ENCODE measurements around the gene VAMP3. TPM values are rescaled to one million over a fixed set of nuclear protein-coding genes. Genes with fewer than 3 reads are reported as not detected.

Gene VAMP3, protein sequence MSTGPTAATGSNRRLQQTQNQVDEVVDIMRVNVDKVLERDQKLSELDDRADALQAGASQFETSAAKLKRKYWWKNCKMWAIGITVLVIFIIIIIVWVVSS
- total RNA-seq (10 to 100 TPM; 59.3 to 75.1 TPM), total RNA-seq (56.4 to 58.6 reads per million in 2 donors)

GRCh38 chr1:7770997-7771822 lies at the start of gene VAMP3:
Gene VAMP3 (plus strand): TSS chr1:7771296. CDS start chr1:7771384, 88 bp downstream.
- H3K27me3 Mint-ChIP-seq = no peaks in the 10 kb centered on the region
- no peaks in the 10 kb centered on the region for H3K9me3 ChIP-seq (ENCODE audit: control insufficient read depth, low read length, poor library complexity, severe bottlenecking)
- peak within 1 kb of the TSS; percentile 93 for H3K4me3 Mint-ChIP-seq
- peak within 1 kb of the TSS; percentile 71 for H3K27ac Mint-ChIP-seq
- ATAC-seq (peak; percentile 96), DNase-seq (peak; percentile 76 to 86 (median 83))
- peaks cover 21% of the 10 kb centered on the region for H3K4me1 Mint-ChIP-seq
- H3K36me3 Mint-ChIP-seq (ENCODE audit: low read depth) = peaks cover 3% of the 10 kb centered on the region

DNA sequence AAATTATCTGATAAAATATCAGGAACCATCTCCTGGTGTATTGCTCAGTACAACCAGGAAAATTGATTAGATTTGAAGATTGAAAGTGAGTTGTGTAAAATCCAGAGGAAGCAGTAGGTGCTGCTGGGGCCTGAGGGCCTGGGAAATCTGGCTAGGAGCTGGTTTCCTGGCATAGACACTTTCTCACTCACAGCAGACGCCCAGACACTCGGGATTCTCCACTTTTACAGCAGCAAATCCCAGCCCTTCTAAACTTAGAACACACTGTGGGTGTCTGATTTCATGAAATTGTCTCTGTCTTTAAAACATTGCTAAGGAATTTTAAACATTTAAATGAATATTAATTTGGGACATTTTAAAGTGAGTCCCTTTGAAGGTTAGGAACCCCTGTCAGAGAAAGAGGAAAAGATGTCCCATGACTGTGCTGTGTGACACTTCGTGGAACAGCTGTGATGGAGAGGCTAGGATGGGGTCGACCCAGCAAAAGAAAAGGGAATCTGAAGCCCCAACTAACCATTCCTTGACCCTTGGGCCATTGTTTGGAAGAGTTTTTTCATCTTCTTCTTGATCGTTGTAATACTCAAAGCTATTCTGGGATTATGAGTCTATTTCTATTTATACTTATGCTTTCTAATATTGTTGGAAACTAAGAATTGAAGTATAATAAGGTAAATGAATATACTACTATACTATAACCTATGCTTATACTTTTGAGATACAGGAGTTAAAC lies 49.0 kb upstream of the VAMP3 start:
- ATAC-seq (no peak), DNase-seq (no peak)
- Mint-ChIP-seq H3K36me3 (ENCODE audit: low read depth) (no peaks in the 10 kb centered on the region), H3K27ac (peak overlapping the region; percentile 29), H3K27me3 (peaks cover 21% of the 10 kb centered on the region), H3K4me1 (peaks cover 16% of the 10 kb centered on the region), H3K4me3 (no peak overlapping the region)
- H3K9me3 ChIP-seq (ENCODE audit: control insufficient read depth, low read length, poor library complexity, severe bottlenecking) = no peaks in the 10 kb centered on the region

- peak overlapping the region; percentile 29 for H3K27ac Mint-ChIP-seq
- ATAC-seq = no peak
- H3K36me3 Mint-ChIP-seq (ENCODE audit: low read depth) = no peaks in the 10 kb centered on the region
- no peak overlapping the region for H3K4me3 Mint-ChIP-seq
- no peaks in the 10 kb centered on the region for H3K9me3 ChIP-seq (ENCODE audit: control insufficient read depth, low read length, poor library complexity, severe bottlenecking)
- no peak for DNase-seq
- H3K4me1 Mint-ChIP-seq = peaks cover 16% of the 10 kb centered on the region
- H3K27me3 Mint-ChIP-seq = peaks cover 21% of the 10 kb centered on the region
Observed at GRCh38 chr1:7722670-7723012, 48.5 kb upstream of the VAMP3 start.

- peaks cover 20% of the 10 kb centered on the region for H3K4me1 Mint-ChIP-seq
- H3K36me3 Mint-ChIP-seq (ENCODE audit: low read depth) = no peaks in the 10 kb centered on the region
- peak overlapping the region; percentile 68 for H3K27ac Mint-ChIP-seq
- no peaks in the 10 kb centered on the region for H3K9me3 ChIP-seq (ENCODE audit: control insufficient read depth, low read length, poor library complexity, severe bottlenecking)
- no peak overlapping the region for H3K4me3 Mint-ChIP-seq
- no peak for DNase-seq
- H3K27me3 Mint-ChIP-seq = peaks cover 13% of the 10 kb centered on the region
- no peak for ATAC-seq
Observed at GRCh38 chr1:7726623-7727022, 44.5 kb upstream of the VAMP3 start.

DNA sequence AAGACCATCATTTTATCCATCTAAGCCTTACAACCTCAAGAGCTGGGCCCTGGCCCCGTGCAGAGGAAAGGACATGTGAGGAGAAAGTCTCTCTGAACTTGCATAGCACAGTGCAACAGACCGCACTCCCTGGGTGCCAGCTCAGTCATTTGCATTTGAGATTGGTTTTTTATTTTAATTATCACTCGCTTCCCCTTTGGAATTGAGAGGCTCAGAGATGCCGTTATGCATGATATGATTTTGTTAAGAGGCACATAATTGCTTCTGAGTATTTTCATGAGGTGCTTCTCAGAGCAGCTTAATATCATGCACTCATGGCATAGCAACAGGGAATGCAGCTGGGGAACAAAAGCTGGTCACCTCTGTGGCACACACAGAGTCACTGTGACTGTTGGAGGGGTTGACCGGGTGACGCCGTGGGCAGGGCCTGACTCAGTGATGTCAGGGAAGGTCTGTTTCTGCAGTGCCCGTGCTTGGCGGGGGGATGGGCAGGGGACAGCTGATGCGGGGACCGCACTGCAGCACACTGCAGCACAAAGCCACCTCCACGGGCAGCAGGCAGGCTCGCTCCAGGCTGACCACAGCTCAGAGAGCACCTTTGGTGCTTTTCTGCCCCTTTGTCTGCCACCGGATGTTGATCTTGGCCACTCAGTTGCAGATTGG lies 43.2 kb upstream of the VAMP3 start:
- H3K4me3 Mint-ChIP-seq = no peak overlapping the region
- peaks cover 10% of the 10 kb centered on the region for H3K27me3 Mint-ChIP-seq
- no peaks in the 10 kb centered on the region for H3K9me3 ChIP-seq (ENCODE audit: control insufficient read depth, low read length, poor library complexity, severe bottlenecking)
- H3K36me3 Mint-ChIP-seq (ENCODE audit: low read depth) = no peaks in the 10 kb centered on the region
- DNase-seq (no peak), ATAC-seq (no peak)
- no peak overlapping the region for H3K27ac Mint-ChIP-seq
- peaks cover 20% of the 10 kb centered on the region for H3K4me1 Mint-ChIP-seq

- no peaks in the 10 kb centered on the region for H3K9me3 ChIP-seq (ENCODE audit: control insufficient read depth, low read length, poor library complexity, severe bottlenecking)
- Mint-ChIP-seq H3K27ac (no peak overlapping the region), H3K27me3 (peaks cover 7% of the 10 kb centered on the region), H3K4me1 (peaks cover 19% of the 10 kb centered on the region), H3K4me3 (no peak overlapping the region), H3K36me3 (ENCODE audit: low read depth) (no peaks in the 10 kb centered on the region)
- ATAC-seq = no peak
- no peak for DNase-seq
Observed at GRCh38 chr1:7729761-7730160, 41.3 kb upstream of the VAMP3 start.

DNA sequence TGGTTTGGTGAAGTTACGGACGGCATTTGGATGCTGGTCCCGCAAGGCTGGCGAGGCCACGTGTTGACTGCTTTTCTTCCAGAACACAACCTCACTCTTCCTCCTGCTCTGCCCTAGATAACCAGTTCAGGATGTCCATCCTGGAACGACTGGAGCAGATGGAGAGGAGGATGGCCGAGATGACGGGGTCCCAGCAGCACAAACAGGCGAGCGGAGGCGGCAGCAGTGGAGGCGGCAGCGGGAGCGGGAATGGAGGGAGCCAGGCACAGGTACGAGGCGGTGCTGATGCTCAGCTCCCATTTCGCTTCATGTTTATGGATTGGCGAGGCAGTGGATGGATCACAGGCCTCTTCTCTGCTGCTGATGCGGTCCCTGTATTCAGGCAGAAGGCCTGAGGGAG lies 38.8 kb upstream of the VAMP3 start:
- Mint-ChIP-seq H3K4me3 (no peak overlapping the region), H3K4me1 (peaks cover 12% of the 10 kb centered on the region), H3K27ac (no peak overlapping the region), H3K36me3 (ENCODE audit: low read depth) (peaks cover 2% of the 10 kb centered on the region), H3K27me3 (peaks cover 7% of the 10 kb centered on the region)
- ATAC-seq = no peak
- H3K9me3 ChIP-seq (ENCODE audit: control insufficient read depth, low read length, poor library complexity, severe bottlenecking) = no peaks in the 10 kb centered on the region
- DNase-seq = no peak

DNA sequence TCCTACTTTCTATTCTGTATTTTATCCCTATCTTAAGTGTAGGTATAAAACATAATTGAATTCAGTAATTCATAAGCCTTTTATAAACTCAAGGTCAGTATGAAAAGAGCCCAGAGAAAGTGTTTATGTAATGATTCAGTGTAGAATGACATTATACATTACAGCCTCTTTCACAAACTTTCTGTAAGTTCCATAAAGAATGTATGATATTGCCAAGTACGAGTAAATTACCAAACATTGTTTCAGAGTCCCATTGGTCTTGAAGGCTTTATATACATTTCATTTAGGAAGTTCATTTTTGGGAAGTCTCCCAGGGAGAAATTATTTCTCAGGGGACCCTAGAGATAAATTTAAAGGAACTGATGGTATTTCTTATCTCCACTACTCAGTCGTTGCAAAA lies 37.8 kb upstream of the VAMP3 start:
- no peak for DNase-seq
- Mint-ChIP-seq H3K4me1 (peaks cover 11% of the 10 kb centered on the region), H3K27me3 (peaks cover 5% of the 10 kb centered on the region), H3K4me3 (no peak overlapping the region), H3K36me3 (ENCODE audit: low read depth) (peaks cover 2% of the 10 kb centered on the region), H3K27ac (no peak overlapping the region)
- ATAC-seq = no peak
- H3K9me3 ChIP-seq (ENCODE audit: control insufficient read depth, low read length, poor library complexity, severe bottlenecking) = no peaks in the 10 kb centered on the region

GRCh38 chr1:7738044-7738443 lies 33.1 kb upstream of the VAMP3 start:
- Mint-ChIP-seq H3K36me3 (ENCODE audit: low read depth) (peaks cover 2% of the 10 kb centered on the region), H3K4me3 (no peak overlapping the region), H3K4me1 (no peaks in the 10 kb centered on the region), H3K27me3 (no peaks in the 10 kb centered on the region), H3K27ac (no peak overlapping the region)
- ATAC-seq (no peak), DNase-seq (no peak)
- H3K9me3 ChIP-seq (ENCODE audit: control insufficient read depth, low read length, poor library complexity, severe bottlenecking) = no peaks in the 10 kb centered on the region

DNA sequence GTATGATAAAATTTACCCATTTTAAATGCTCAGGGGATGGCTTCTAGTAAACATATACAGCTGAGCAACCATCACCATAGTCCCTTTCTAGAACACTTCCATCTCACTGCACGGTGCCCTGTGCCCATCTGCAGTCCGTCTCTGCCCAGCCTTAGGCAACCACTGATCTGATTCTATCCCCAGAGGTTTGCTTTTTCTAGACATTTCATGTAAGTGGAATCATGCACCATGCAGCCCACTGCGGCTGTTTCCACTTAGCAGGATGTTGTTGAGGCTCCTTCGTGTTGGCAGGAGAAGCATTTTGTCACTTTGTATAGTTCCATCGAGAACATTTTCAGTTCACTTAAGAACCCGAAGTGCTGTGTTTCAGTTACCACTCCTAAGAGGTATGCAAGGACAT lies 27.8 kb upstream of the VAMP3 start:
- no peak overlapping the region for H3K4me3 Mint-ChIP-seq
- DNase-seq (no peak), ATAC-seq (no peak)
- no peak overlapping the region for H3K27ac Mint-ChIP-seq
- H3K9me3 ChIP-seq (ENCODE audit: control insufficient read depth, low read length, poor library complexity, severe bottlenecking) = no peaks in the 10 kb centered on the region
- no peaks in the 10 kb centered on the region for H3K27me3 Mint-ChIP-seq
- peaks cover 5% of the 10 kb centered on the region for H3K36me3 Mint-ChIP-seq (ENCODE audit: low read depth)
- peaks cover 4% of the 10 kb centered on the region for H3K4me1 Mint-ChIP-seq

DNA sequence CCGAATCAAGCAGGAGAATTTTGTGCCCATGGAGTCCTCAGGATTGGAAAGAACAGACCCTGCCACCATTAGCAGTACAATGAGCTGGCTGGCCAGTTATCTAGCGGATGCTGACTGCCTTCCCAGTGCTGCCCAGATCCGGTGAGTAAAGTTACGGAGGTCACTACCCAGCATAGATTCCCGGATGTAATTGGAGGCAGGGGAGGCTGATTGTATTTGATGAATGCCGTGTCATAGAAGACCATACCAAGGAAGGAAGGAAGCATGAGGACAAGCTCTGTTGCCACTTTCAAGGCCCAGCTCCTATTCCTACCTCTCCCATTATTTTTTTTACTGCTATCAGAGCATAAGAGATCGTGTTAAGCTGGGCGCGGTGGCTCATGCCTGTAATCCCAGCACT lies 26.2 kb upstream of the VAMP3 start:
- Mint-ChIP-seq H3K27me3 (no peaks in the 10 kb centered on the region), H3K4me1 (peaks cover 11% of the 10 kb centered on the region), H3K36me3 (ENCODE audit: low read depth) (peaks cover 5% of the 10 kb centered on the region), H3K27ac (peak overlapping the region; percentile 34), H3K4me3 (no peak overlapping the region)
- DNase-seq (no peak), ATAC-seq (no peak)
- H3K9me3 ChIP-seq (ENCODE audit: control insufficient read depth, low read length, poor library complexity, severe bottlenecking) = no peaks in the 10 kb centered on the region

DNA sequence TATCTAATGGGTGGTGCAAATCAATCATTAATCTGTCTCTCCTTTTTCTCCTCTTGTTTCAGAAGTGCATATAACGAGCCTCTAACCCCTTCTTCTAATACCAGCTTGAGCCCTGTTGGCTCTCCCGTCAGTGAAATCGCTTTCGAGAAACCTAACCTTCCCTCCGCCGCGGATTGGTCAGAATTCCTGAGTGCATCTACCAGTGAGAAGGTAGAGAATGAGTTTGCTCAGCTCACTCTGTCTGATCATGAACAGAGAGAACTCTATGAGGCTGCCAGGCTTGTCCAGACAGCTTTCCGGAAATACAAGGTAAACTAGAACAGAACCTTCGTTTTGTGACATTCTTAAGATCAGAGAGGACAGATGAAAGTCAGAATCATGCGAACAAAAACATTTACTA lies 25.3 kb upstream of the VAMP3 start:
- DNase-seq (no peak), ATAC-seq (no peak)
- no peaks in the 10 kb centered on the region for H3K27me3 Mint-ChIP-seq
- peak overlapping the region; percentile 57 for H3K27ac Mint-ChIP-seq
- H3K4me1 Mint-ChIP-seq = peaks cover 11% of the 10 kb centered on the region
- peaks cover 5% of the 10 kb centered on the region for H3K36me3 Mint-ChIP-seq (ENCODE audit: low read depth)
- H3K9me3 ChIP-seq (ENCODE audit: control insufficient read depth, low read length, poor library complexity, severe bottlenecking) = no peaks in the 10 kb centered on the region
- H3K4me3 Mint-ChIP-seq = no peak overlapping the region

DNA sequence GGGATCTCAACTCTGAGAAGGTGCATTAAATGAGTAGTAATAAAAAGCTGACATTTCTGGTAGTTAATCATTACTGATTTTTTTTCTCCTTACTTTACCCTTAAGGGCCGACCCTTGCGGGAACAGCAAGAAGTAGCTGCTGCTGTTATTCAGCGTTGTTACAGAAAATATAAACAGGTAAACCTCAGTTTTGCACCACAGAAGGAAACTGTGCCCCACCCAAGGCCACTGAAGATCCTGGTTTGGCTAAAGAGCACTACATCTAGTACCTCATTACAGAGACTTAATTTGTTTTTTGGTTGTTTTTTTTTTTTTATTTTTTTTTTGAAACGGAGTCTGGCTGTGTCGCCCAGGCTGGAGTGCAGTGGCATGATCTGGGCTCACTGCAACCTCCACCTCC lies 23.5 kb upstream of the VAMP3 start:
- DNase-seq = no peak
- H3K4me3 Mint-ChIP-seq = no peak overlapping the region
- H3K27ac Mint-ChIP-seq = peak overlapping the region; percentile 79
- H3K4me1 Mint-ChIP-seq = peaks cover 28% of the 10 kb centered on the region
- peaks cover 5% of the 10 kb centered on the region for H3K36me3 Mint-ChIP-seq (ENCODE audit: low read depth)
- H3K27me3 Mint-ChIP-seq = no peaks in the 10 kb centered on the region
- peak; percentile 68 for ATAC-seq
- no peaks in the 10 kb centered on the region for H3K9me3 ChIP-seq (ENCODE audit: control insufficient read depth, low read length, poor library complexity, severe bottlenecking)
